SU-DHL-6 (cell line): ENCODE measurements around the gene TMEM185A.
"Not testable (repeated sequence)": the region's sequence is repeated elsewhere in the genome, so short reads cannot be mapped to it uniquely, and the experiment has no call there.

ENCODE experiments used
- H2AFZ ChIP-seq: fragments of 200-600 bp; sonication (generic); 2 replicates; pipeline ENCODE4 v1.6.1; 2014; ENCODE audit warnings: low read depth, mild to moderate bottlenecking, moderate library complexity, mixed read lengths, antibody characterized with exemption, low read length; ENCODE audit not compliant: severe bottlenecking
- H3F3A ChIP-seq: fragments of 200-600 bp; shearing (Covaris generic); 2 replicates; pipeline ENCODE4 v1.6.0; 2016; ENCODE audit warnings: antibody characterized with exemption, mild to moderate bottlenecking; ENCODE audit not compliant: insufficient read depth
- H3K27ac ChIP-seq: fragments of 200-600 bp; sonication (generic); 2 replicates; pipeline ENCODE4 v1.5.1; 2016; ENCODE audit warnings: low read depth, mild to moderate bottlenecking, low read length, moderate library complexity, mixed read lengths
- H3K27me3 ChIP-seq: fragments of 200-600 bp; sonication (generic), shearing (Covaris generic); 2 replicates; pipeline ENCODE4 v1.6.0; 2014; ENCODE audit warnings: mild to moderate bottlenecking, low read length
- H3K36me3 ChIP-seq: fragments of 200-600 bp; sonication (generic); 2 replicates; pipeline ENCODE4 v1.6.1; 2014; ENCODE audit warnings: mild to moderate bottlenecking, low read length, mixed read lengths
- H3K4me2 ChIP-seq: fragments of 300-600, 200-600 bp; shearing (Covaris generic), sonication (generic); 2 replicates; pipeline ENCODE4 v1.6.0; 2014; ENCODE audit warnings: low read length, low read depth, mild to moderate bottlenecking; ENCODE audit not compliant: poor library complexity, severe bottlenecking
- H3K4me3 ChIP-seq: fragments of 200-600 bp; sonication (generic); 2 replicates; pipeline ENCODE4 v1.5.1; 2014; ENCODE audit warnings: antibody characterized with exemption, low read length, mild to moderate bottlenecking, mixed read lengths; ENCODE audit not compliant: insufficient read depth, poor library complexity, severe bottlenecking
- H3K79me2 ChIP-seq: fragments of 200-600 bp; sonication (generic); 2 replicates; pipeline ENCODE4 v1.6.1; 2014; ENCODE audit warnings: mild to moderate bottlenecking, low read length, moderate library complexity; ENCODE audit not compliant: insufficient read depth
- H3K9ac ChIP-seq: fragments of 200-600 bp; sonication (generic); 2 replicates; pipeline ENCODE4 v1.7.0; 2014; ENCODE audit warnings: mild to moderate bottlenecking, low read length
- H3K9me2 ChIP-seq: fragments of 200-600 bp; sonication (generic); replicated peaks from 2 replicates; pipeline ENCODE4 v1.6.1; 2014; ENCODE audit warnings: low read length; ENCODE audit not compliant: insufficient read depth
- H3K9me3 ChIP-seq: fragments of 200-600 bp; sonication (generic); 2 replicates; pipeline ENCODE4 v1.6.1; 2014; ENCODE audit warnings: low read length, mixed read lengths; ENCODE audit not compliant: insufficient read depth
- H4K20me1 ChIP-seq: fragments of 200-600 bp; sonication (generic); 2 replicates; pipeline ENCODE4 v1.6.1; 2014; ENCODE audit warnings: low read depth, mild to moderate bottlenecking, antibody characterized with exemption, low read length, moderate library complexity, mixed read lengths

TMEM185A gene

DNA sequence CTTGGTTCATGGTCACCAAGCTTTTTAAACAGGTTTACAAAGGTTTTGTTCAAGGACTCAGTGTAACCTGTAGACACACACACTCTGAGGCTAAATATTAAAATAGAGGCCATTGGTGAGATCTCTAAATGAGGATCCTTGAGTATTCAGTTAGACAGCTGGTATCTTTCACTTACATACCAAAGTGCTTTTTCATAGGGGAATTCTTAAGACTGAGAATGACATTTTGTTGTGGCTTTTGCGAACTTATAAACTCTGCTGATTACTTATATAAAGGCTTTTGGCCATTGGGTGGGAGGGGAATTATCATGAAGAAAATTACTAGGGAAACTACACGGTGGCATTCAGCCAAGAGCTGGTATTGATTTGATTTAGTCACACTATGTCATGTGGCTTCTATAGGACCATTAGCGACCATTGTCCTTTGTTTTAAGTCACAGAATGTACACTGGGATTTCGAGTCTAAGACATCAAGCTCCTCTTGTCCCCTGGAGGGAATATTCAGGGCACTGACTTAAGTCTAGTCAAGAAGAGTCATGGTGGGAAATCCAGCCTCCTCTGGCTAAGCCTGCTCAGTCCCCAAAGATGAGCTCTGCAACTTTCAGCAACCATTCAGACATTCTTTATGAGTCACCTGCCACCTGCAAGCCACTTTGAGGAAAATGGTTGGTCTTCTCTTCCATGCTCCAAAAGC, 80.2 kb downstream of the TMEM185A start:
- not testable (repeated sequence) for H3K79me2 ChIP-seq, H3K9ac ChIP-seq, H3K4me3 ChIP-seq, H3K9me3 ChIP-seq, H3K36me3 ChIP-seq, H4K20me1 ChIP-seq, H3K9me2 ChIP-seq, H2AFZ ChIP-seq, H3K4me2 ChIP-seq, H3K27me3 ChIP-seq, H3K27ac ChIP-seq, H3F3A ChIP-seq

DNA sequence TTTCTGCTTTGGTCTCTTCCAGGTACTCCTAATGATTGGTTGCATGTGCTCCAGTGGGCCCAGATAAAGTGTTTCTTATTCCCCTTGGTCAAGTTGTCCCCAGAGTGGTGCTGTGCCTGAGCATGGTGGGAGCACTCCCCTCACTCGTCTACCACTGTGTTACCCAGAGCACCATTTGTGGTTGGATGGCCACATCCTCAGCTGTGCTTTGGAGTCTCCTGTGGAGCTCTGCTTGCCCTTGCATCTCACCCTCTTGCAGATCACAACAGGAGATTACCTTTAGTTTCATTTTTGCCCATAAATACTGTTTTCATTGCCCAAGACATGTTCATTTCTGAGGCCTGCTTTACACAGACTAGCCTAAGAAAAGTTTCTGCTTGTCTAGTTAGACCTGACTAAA, 81.1 kb downstream of the TMEM185A start:
- H3K79me2 ChIP-seq, H4K20me1 ChIP-seq, H2AFZ ChIP-seq, H3K4me3 ChIP-seq, H3F3A ChIP-seq, H3K27ac ChIP-seq, H3K4me2 ChIP-seq, H3K36me3 ChIP-seq, H3K27me3 ChIP-seq, H3K9me2 ChIP-seq, H3K9me3 ChIP-seq, H3K9ac ChIP-seq: not testable (repeated sequence)

DNA sequence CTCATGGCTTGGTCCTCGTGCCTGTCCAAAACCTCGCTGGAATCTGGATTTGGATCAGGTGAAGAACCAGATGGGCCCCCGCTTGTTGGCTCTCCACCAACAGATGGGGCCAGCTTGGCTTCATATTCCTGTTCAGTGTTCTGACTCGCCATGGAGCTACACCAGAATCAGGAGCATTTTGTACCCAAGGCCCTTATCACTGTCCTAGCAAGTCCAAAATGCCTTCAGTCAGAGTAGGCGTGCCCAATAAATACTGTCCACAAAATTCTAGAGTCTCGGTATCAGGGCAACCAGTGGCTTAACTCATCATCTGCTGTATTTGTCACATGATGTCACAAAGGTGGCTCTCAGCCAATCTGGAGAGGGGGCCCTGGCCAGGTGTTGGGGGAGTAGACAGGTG, 81.9 kb downstream of the TMEM185A start, which contains the start of gene HSFX3:
TSS of gene HSFX3 (minus strand) at position 224 of the 400 bp plus-strand sequence. CDS start at position 152, 72 bp downstream.
- H2AFZ ChIP-seq, H4K20me1 ChIP-seq, H3K27me3 ChIP-seq, H3K9me2 ChIP-seq, H3K9me3 ChIP-seq, H3K4me2 ChIP-seq, H3K79me2 ChIP-seq, H3K9ac ChIP-seq, H3K36me3 ChIP-seq, H3K4me3 ChIP-seq, H3F3A ChIP-seq, H3K27ac ChIP-seq: not testable (repeated sequence)

DNA sequence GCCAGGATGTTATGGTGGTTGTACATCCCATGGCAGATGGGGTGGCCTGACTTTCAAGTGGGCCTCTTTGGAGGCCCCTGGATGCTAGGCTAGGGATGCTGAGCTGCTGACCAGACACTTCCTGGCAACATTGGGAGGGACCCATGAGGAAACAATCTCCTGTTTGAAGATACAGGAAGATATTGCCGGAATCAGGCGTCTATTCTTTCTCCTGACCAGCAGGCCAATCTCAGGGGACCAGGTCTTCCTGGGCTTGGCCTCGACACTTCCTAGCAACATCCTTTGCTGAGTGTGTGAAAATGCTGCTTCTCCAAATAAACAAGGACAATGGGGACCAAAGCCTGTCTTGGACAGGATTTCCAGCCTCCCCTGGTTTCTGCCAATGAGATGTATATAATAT, 83.8 kb downstream of the TMEM185A start:
- H2AFZ ChIP-seq, H3K9me3 ChIP-seq, H3K4me2 ChIP-seq, H3K79me2 ChIP-seq, H3K9ac ChIP-seq, H4K20me1 ChIP-seq, H3K27ac ChIP-seq, H3F3A ChIP-seq, H3K9me2 ChIP-seq, H3K27me3 ChIP-seq, H3K36me3 ChIP-seq, H3K4me3 ChIP-seq: not testable (repeated sequence)

DNA sequence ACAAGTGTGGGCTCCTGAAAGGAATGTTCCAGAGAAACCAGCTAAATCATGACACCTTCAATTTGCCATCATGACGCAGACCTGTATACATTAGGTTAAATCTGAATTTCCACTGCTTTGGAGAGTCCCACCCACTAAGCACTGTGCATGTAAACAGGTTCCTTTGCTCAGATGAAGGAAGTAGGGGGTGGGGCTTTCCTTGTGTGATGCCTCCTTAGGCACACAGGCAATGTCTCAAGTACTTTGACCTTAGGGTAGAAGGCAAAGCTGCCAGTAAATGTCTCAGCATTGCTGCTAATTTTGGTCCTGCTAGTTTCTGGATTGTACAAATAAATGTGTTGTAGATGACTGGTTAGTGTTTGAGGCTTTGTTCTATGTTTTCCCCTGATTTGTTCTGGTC, 84.6 kb downstream of the TMEM185A start:
- H2AFZ ChIP-seq, H4K20me1 ChIP-seq, H3K4me2 ChIP-seq, H3K9me3 ChIP-seq, H3K9ac ChIP-seq, H3K9me2 ChIP-seq, H3K4me3 ChIP-seq, H3K27me3 ChIP-seq, H3K36me3 ChIP-seq, H3K79me2 ChIP-seq, H3K27ac ChIP-seq, H3F3A ChIP-seq: not testable (repeated sequence)
